H9 (cell line): Measurements from ENCODE around the gene MRPS35. TPM values are rescaled to one million over a fixed set of nuclear protein-coding genes. Genes with fewer than 3 reads are reported as not detected.

Source experiments
- DNase-seq: peaks from one replicate; pipeline ENCODE4 v3.0.0-alpha.2; 2017
- H2AFZ ChIP-seq: one replicate; pipeline ENCODE4 v1.6.1; 2013; ENCODE audit warnings: mild to moderate bottlenecking, low read length, control low read depth, moderate library complexity
- H2AK5ac ChIP-seq: 2 replicates; pipeline ENCODE4 v1.6.1; 2013; ENCODE audit warnings: low read length, control low read depth, mixed read lengths; ENCODE audit not compliant: insufficient read length
- H2BK120ac ChIP-seq: one replicate; pipeline ENCODE4 v1.6.1; 2013; ENCODE audit warnings: low read depth, mild to moderate bottlenecking, low read length, control low read depth, inconsistent platforms; ENCODE audit not compliant: poor library complexity, severe bottlenecking
- H2BK12ac ChIP-seq: 2 replicates; pipeline ENCODE4 v1.6.1; 2013; ENCODE audit warnings: low read length, control low read depth, mixed read lengths, low read depth; ENCODE audit not compliant: insufficient read length
- H2BK15ac ChIP-seq: 2 replicates; pipeline ENCODE4 v1.6.1; 2013; ENCODE audit warnings: low read depth, low read length, control low read depth
- H2BK20ac ChIP-seq: one replicate; pipeline ENCODE4 v1.6.1; 2013; ENCODE audit warnings: low read depth, mild to moderate bottlenecking, low read length, control low read depth, inconsistent platforms; ENCODE audit not compliant: poor library complexity, severe bottlenecking
- H2BK5ac ChIP-seq: 2 replicates; pipeline ENCODE4 v1.6.1; 2013; ENCODE audit warnings: low read length, control low read depth, mixed read lengths; ENCODE audit not compliant: insufficient read length
- H3K14ac ChIP-seq: 2 replicates; pipeline ENCODE4 v1.6.1; 2013; ENCODE audit warnings: low read length, control low read depth; ENCODE audit not compliant: insufficient read depth
- H3K18ac ChIP-seq: 2 replicates; pipeline ENCODE4 v1.6.1; 2013; ENCODE audit warnings: low read depth, mild to moderate bottlenecking, mixed read lengths, low read length, control low read depth; ENCODE audit not compliant: insufficient read length
- H3K23ac ChIP-seq: 2 replicates; pipeline ENCODE4 v1.6.1; 2013; ENCODE audit warnings: low read length, control low read depth, mixed read lengths, low read depth; ENCODE audit not compliant: insufficient read length
- H3K23me2 ChIP-seq: 2 replicates; pipeline ENCODE4 v1.6.1; 2013; ENCODE audit warnings: low read depth, mild to moderate bottlenecking, mixed read lengths, low read length, control low read depth; ENCODE audit not compliant: insufficient read length, poor library complexity, severe bottlenecking
- H3K27ac ChIP-seq: 2 replicates; pipeline ENCODE4 v1.5.1; 2013; ENCODE audit warnings: low read length, control low read depth, mixed read lengths, low read depth; ENCODE audit not compliant: insufficient read length
- H3K27me3 ChIP-seq: 2 replicates; pipeline ENCODE4 v1.6.1; 2013; ENCODE audit warnings: low read length, control low read depth, inconsistent platforms; ENCODE audit not compliant: insufficient read depth
- H3K4ac ChIP-seq: 2 replicates; pipeline ENCODE4 v1.6.1; 2013; ENCODE audit warnings: low read depth, mild to moderate bottlenecking, control low read depth, inconsistent platforms, low read length, moderate library complexity
- H3K4me1 ChIP-seq: 2 replicates; pipeline ENCODE4 v1.6.1; 2013; ENCODE audit warnings: low read length, control low read depth, inconsistent platforms; ENCODE audit not compliant: insufficient read depth
- H3K4me2 ChIP-seq: 2 replicates; pipeline ENCODE4 v1.6.1; 2013; ENCODE audit warnings: low read length, control low read depth, mixed read lengths; ENCODE audit not compliant: insufficient read length, insufficient read depth
- H3K56ac ChIP-seq: 2 replicates; pipeline ENCODE4 v1.6.1; 2013; ENCODE audit warnings: low read depth, mild to moderate bottlenecking, mixed read lengths, low read length, control low read depth; ENCODE audit not compliant: insufficient read length
- H3K79me1 ChIP-seq: 2 replicates; pipeline ENCODE4 v1.6.1; 2013; ENCODE audit warnings: low read depth, mild to moderate bottlenecking, moderate library complexity, low read length, control low read depth, inconsistent platforms; ENCODE audit not compliant: insufficient read depth, poor library complexity, severe bottlenecking
- H3K79me2 ChIP-seq: 2 replicates; pipeline ENCODE4 v1.6.1; 2013; ENCODE audit warnings: low read length, control low read depth, inconsistent platforms; ENCODE audit not compliant: insufficient read depth
- H3K9ac ChIP-seq: 2 replicates; pipeline ENCODE4 v1.6.1; 2013; ENCODE audit warnings: low read length, control low read depth, mixed read lengths; ENCODE audit not compliant: insufficient read length; ENCODE audit errors: extremely low read depth
- H3K9me3 ChIP-seq: one replicate; pipeline ENCODE4 v1.6.1; 2013; ENCODE audit warnings: low read depth, low read length, inconsistent platforms; ENCODE audit not compliant: control insufficient read depth
- H3T11ph ChIP-seq: one replicate; pipeline ENCODE4 v1.6.1; 2013; ENCODE audit warnings: mild to moderate bottlenecking, low read length, control low read depth, inconsistent platforms
- H4K20me1 ChIP-seq: one replicate; pipeline ENCODE4 v1.6.1; 2013; ENCODE audit not compliant: control insufficient read depth, insufficient read length, insufficient read depth
- H4K5ac ChIP-seq: 2 replicates; pipeline ENCODE4 v1.6.1; 2013; ENCODE audit warnings: low read depth, mild to moderate bottlenecking, mixed read lengths, low read length, control low read depth; ENCODE audit not compliant: insufficient read length
- H4K8ac ChIP-seq: replicated peaks from 2 replicates; pipeline ENCODE4 v1.6.1; 2013; ENCODE audit warnings: low read length, control low read depth, mixed read lengths, low read depth; ENCODE audit not compliant: insufficient read length
- H4K91ac ChIP-seq: 2 replicates; pipeline ENCODE4 v1.6.1; 2013; ENCODE audit warnings: low read depth, mild to moderate bottlenecking, moderate library complexity, mixed read lengths, low read length, control low read depth; ENCODE audit not compliant: insufficient read length
- H3K27ac Mint-ChIP-seq, 3 experiments: 2 replicates in 2 of 3; 3 replicates in 1 of 3; pipeline ENCODE4 v1.8.0; 2020 to 2021; ENCODE audit warnings: mixed read lengths in 3 of 3, mild to moderate bottlenecking in 1 of 3, moderate library complexity in 1 of 3
- H3K27me3 Mint-ChIP-seq: 2 replicates; pipeline ENCODE4 v1.8.0; 2021; ENCODE audit warnings: low read depth, mild to moderate bottlenecking, moderate library complexity, mixed read lengths
- H3K36me3 Mint-ChIP-seq, 3 experiments: 2 replicates in 2 of 3; 3 replicates in 1 of 3; pipeline ENCODE4 v1.8.0; 2020 to 2021; ENCODE audit warnings: low read depth in 3 of 3, mixed read lengths in 3 of 3; ENCODE audit not compliant: insufficient read depth in 1 of 3
- H3K4me1 Mint-ChIP-seq, 2 experiments: 2 replicates each; pipeline ENCODE4 v1.8.0; 2020; ENCODE audit warnings: mixed read lengths in 2 of 2
- H3K4me3 Mint-ChIP-seq, 2 experiments: 2 replicates in 1 of 2; 3 replicates in 1 of 2; pipeline ENCODE4 v1.8.0; 2020 to 2021; ENCODE audit warnings: mild to moderate bottlenecking in 2 of 2, mixed read lengths in 2 of 2, moderate library complexity in 1 of 2
- H3K9me3 Mint-ChIP-seq, 2 experiments: 2 replicates in 1 of 2; 3 replicates in 1 of 2; pipeline ENCODE4 v1.8.0; 2020; ENCODE audit warnings: mild to moderate bottlenecking in 2 of 2, mixed read lengths in 2 of 2, moderate library complexity in 1 of 2
- CTCF ChIP-seq: fragments of 200-600 bp; sonication (generic); conservative IDR thresholded peaks from 3 replicates; pipeline ENCODE4 v1.8.0; 2021; ENCODE audit warnings: antibody characterized with exemption, mild to moderate bottlenecking
- WGBS: extraction: QIAGEN DNeasy Blood & Tissue Kit; methylation state at CpG from one replicate; pipeline ENCODE4 v1.1.7; 2013; ENCODE audit warnings: missing lambda C conversion rate, low lambda C conversion rate, mixed read lengths; ENCODE audit not compliant: insufficient read length; ENCODE audit errors: extremely low coverage; 5-methylcytosine and 5-hydroxymethylcytosine counted together
- total RNA-seq: library from RNA; stranded (reverse); gene quantifications from 2 replicates; pipeline ENCODE4 v1.2.1, GENCODE V29; 2021

MRPS35 gene
- total RNA-seq, 1 experiment from 2014 or later, result 45.4 TPM

GRCh38 chr12:27801630-27802029 is 91.0 kb downstream of the MRPS35 start:
- no peak for DNase-seq
- Histone ChIP-seq H3K14ac (no peak overlapping the region), H3K4me1 (no peaks in the 10 kb centered on the region), H3T11ph (no peak overlapping the region), H4K91ac (no peak overlapping the region), H2BK20ac (no peak overlapping the region), H2BK5ac (no peak overlapping the region), H3K27me3 (no peaks in the 10 kb centered on the region), H3K9me3 (no peaks in the 10 kb centered on the region), H3K18ac (no peak overlapping the region), H4K8ac (no peak overlapping the region), H3K79me2 (no peaks in the 10 kb centered on the region), H3K4ac (no peak overlapping the region), H2BK15ac (no peak overlapping the region), H3K27ac (no peak overlapping the region), H3K79me1 (no peaks in the 10 kb centered on the region), H2AFZ (no peak overlapping the region), H3K23me2 (no peaks in the 10 kb centered on the region), H3K23ac (no peak overlapping the region), H3K56ac (no peak overlapping the region), H3K9ac (no peak overlapping the region), H2BK12ac (no peak overlapping the region), H4K5ac (no peak overlapping the region), H2BK120ac (no peak overlapping the region), H3K4me2 (no peak overlapping the region), H4K20me1 (no peaks in the 10 kb centered on the region), H2AK5ac (no peak overlapping the region)
- no peaks in the 10 kb centered on the region for H3K27me3 Mint-ChIP-seq
- no CpG with 5 or more reads among the region's 5 CpGs for WGBS
- H3K9me3 Mint-ChIP-seq, result no peaks in the 10 kb centered on the region
- no peak for TF ChIP-seq CTCF
- peaks cover 7 to 27% (median 27%) of the 10 kb centered on the region in 3 experiments; a peak in 6 of 7 replicates for H3K36me3 Mint-ChIP-seq
- H3K4me3 Mint-ChIP-seq, result no peak overlapping the region
- H3K4me1 Mint-ChIP-seq, result no peaks in the 10 kb centered on the region
- no peak overlapping the region; a peak in 1 of 7 replicates for H3K27ac Mint-ChIP-seq
